G401.6 (cell line): ENCODE results near the gene ZNRF3.
"Not testable (repeated sequence)": the region's sequence is repeated elsewhere in the genome, so short reads cannot be mapped to it uniquely, and the experiment has no call there.

Experiments used
- FAIRE-seq: peaks from 2 replicates; lab custom pipeline; 2012; peaks lifted over from hg19 to GRCh38; lab: Jason Lieb, UNC

Gene ZNRF3

DNA sequence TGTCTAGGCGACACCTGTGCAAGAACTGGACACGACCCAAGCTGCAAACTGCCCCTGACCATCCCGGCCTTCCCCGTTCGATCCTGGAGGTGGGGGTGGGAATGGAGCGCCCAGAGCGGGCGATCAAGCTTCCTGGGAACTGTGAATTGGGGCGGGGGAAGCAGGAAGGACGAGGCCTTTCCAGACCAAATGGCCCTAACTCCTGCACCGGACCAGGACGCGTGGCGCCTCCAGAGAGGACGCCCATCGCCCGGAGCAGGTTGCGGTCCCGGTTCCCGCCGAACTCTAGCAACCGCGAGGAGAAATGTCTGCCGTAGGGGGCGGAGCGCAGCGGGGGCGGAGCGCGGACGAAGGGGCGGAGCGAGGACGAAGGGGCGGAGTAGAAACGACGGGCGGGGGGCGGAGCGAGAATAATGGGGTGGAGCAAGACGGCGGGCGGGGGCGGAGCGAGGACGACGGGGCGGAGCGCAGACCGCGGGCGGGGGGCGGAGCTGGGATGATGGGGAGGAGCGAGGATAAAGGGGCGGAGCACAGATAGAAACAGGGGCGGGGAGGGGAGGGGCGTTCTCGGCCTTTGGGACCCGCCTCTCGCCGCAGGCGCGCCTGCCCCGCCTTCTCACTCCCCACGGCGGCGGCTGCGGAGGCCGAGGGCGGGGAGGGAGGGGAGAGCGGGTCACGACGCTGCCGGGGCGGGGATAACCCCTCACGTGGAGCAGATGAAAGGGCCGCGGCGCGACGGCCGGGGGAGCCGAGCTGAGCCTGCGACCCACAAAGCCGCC lies at the start of gene ZNRF3:
ZNRF3 (plus strand) TSS at position 695 of the 779 bp plus-strand sequence. CDS start 195 bp downstream, outside the sequence.
- peak; percentile 78 for FAIRE-seq

DNA sequence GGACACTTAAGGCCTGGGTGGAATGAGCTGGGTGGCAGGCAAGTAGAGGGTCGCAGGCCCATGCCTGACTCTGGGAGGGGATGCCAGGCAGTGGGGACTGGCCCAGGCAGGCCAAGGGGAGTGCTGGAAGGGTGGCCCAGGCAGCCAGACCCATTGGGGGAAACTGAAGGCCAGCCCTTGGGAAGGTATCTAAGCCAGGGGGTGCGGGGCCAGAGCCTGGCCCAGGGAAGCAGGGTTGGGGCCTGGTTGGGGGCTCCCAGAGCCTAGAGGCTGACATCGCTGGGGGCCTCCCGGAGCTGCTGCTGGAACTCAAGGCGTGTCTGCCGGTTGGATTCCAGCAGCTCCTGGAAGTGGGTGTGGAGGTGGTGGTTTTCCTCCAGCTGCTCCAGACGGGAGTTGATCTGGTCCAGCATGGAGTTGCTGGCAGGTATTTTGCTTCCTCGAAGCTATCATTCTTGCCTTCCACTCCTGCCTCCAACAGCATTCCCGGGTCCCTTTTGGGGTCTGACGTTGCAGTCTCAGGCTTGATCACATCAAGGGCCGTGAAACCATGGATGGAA lies 47.7 kb upstream of the ZNRF3 start:
- FAIRE-seq = no peak

DNA sequence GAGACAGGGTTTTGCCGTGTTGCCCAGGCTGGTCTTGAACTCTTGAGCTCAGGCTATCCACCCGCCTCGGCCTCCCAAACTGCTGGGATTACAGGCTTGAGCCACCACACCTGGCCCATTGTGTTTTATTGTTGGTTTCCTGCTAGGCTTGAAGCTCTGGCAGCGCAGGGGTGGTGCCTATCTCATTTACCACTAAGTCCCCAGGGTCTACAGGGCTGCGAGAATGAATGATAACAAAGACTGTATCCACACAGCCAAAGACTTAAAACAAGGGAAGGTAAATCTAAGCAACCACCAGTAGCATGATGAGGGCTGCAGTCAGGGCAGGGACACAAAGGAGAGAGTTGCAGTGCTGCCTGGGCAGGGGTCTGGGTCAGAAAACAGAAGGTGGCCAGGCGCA lies 45.7 kb upstream of the ZNRF3 start:
- no peak for FAIRE-seq

DNA sequence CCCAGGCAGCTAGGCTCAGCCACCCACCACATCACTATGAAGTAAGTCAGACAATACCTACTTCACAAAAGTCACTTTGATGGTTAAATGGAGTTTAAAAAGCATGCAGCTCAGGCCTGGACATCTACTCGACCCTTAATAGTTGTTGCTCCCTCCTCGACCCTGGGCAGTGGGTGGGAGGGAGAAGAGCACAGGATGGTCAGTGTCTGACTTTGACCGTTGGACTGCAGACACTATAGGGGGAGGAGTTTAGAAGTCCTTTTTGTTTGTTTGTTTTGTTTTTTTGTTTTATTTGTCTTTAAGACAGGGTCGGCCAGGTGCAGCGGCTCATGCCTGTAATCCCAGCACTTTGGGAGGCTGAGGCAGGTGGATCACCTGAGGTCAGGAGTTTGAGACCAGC lies 44.4 kb upstream of the ZNRF3 start:
- no peak for FAIRE-seq

DNA sequence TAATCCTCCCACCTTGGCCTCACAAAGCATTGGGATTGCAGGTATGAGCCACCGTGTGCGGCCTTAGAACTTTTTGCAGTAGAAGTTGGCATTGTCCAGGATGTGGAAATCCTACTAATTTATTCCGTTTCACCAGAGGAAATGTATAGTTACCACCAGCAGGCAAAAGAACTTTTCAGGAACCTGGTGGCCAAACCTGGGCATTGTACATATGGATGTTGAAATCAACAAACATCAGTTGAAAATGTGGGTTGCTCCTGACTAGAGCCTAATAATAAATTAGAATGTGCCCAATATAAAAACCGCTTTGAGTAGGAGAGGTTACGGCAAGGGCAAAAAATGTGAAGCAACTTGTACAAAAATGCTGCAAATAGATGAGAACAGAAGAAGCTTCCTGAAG lies 42.3 kb upstream of the ZNRF3 start:
- no peak for FAIRE-seq

DNA sequence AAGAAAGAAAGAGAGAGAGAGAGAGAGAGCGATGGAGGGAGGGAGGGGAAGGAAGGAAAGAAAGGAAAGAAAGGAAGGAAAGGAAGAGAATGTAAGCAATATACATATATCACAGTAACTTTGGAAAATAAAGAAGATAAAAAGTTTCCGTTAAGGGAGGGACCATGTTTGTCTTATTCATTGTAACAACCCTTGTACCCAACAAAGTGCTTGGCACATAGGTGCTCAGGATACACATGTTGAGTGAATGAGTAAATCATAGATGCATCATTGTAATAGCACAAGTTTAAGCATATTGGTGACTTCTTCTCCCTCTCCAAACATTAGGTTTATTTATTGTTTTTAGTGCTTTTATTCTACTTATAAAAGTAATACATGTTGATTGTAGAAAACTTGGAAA lies 39.7 kb upstream of the ZNRF3 start:
- FAIRE-seq = no peak

DNA sequence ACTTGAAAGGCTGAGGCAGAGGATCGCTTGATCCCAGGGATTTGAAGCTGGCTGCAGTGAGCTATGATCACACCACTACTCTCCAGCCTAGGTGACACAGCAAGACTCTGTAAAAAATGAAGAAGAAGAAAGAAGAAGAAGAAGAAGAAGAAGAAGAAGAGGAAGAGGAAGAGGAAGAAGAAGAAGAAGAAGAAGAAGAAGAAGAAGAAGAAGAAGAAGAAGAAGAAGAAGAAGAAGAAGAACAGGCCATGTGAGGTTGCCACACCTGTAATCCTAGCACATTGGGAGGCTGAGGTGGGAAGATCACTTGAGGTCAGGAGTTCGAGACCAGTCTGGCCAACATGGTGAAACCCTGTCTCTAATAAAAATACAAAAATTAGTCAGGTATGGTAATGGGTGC lies 39.1 kb upstream of the ZNRF3 start:
- FAIRE-seq = not testable (repeated sequence)

DNA sequence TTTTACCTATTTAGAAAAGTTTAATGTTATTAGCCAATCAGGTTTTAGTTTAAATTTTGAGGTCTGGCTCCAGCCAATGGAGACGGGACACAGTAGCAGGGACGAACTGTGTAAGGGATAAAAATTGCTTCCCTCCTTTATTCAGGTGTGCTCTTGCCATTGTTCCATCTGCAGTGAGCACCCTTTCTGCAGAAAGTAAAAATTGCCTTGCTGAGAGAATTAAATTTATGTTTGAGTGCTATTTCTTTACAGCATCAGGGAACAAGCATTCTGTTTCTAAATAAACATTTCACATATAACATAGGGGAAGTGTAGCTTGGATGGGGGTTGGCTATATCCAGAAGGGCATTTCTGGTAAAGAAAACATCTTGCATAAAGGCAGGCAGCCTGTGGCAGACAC lies 36.4 kb upstream of the ZNRF3 start:
- no peak for FAIRE-seq

DNA sequence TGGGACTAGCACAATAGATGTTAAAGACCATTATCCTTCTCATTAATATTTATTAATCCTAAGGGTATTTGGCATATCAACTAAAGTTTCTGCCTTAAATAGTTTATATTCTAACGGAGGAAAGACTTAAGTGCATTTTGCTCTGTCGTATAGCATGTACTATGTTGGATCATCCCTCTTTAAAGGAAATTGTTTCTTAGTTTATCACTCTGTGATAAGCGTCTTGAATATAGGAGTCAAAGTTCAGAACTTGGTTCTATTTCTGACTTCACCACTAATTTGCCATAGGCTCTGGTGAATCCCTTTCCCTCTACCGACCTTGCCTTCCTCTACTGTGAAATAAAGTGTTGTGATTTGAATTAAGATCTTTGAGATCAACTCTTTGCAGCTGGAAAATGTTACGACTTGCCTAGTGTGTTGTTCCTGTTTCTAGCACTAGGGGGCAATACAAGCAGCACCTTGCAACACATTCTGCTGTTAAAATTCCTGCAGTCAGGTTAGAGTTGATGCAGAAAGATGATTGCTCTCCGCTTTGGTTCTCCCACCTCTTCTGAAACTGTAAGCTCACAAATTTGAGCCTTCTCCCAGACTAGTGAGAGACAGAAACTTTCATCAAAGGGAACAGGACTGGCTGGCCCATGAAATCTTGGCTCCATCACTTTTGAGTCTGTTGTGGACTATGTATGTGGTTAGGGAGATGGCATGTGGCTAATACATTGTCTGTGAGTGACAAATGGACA lies 27.8 kb upstream of the ZNRF3 start:
- FAIRE-seq = peak; percentile 93

DNA sequence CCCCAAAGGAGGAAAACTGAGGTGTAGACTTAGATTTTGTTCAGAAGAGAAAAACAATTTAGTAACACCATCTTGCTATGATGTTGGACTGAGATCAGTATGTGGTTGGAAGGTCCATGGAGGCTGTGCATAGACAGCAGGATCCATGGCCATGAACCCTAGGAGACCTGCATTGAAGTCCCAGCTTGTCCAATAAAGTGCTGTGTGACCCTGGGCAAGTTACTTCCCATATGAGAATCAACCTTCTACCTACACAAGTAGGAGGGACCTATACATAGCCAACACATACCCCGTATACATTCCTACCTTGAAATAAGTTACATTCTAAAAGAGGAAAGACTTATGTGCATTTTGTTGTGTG lies 27.3 kb upstream of the ZNRF3 start:
- FAIRE-seq = no peak

DNA sequence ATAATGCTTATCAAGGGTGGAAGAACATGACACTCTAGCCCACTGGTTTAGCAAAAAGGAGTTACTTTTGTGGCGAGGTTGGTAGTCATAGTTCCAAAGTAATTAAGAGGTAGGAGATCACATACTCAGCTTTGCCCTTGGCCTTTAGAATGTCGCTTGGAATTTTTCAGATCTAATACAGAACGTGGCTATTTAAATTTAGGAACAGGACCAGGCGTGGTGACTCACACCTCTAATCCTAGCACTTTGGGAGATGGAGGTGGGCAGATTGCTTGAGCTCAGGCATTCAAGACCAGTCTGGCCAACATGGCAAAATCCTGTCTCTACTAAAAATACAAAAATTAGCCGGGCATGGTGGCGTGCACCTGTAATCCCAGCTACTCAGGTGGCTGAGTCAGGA lies 26.1 kb upstream of the ZNRF3 start:
- no peak for FAIRE-seq

DNA sequence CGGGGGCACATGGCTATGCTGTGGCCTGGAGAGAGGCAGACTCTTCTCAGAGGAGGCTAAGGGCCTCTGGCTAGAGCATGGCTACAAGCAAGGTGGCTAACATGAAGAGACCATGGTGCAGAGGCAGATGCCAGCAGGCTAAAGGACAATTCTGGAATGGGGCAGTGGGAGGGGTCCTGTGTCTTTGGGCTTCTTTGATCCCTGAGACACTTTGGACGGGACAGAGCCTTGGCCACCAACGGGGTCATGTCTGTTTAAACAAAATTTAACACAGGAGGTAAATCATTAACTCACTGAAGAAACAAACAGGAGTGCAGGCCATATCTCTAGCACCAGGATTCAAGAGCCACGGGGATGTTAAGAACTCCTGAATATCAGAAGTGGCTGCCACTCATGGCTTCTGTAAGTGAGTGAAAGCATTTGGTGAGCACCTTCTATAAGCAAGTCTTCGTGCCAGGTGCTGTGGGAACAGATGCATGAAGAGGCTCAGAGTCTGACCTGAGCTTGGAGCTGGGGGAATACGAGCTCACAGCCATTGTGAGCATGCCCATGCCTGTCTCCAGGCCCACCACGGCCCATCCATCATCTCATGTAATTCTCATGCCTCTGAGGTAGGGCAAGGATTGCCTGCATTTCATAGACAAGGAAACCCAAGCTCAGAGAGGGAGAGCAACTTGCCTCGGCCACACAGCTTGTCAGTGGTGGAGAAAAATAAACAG lies 18.3 kb upstream of the ZNRF3 start:
- no peak for FAIRE-seq

DNA sequence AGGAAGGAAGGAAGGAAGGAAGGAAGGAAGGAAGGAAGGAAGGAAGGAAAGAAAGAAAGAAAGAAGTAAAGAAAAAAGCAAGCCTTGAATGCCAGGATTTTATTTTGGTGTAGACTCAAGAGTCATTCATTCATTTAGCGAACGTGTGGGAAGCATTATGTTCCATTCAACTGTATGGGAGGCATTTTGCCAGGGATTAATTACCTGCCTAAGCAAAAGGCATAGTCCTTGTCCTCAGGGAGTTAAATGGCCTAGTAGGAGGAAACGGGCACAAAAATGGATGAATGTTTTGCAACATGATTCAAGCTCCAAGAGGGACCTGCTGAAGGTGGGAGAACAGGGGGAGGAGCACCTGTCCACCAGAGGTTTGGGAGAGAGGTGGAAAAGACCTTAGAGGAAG lies 16.2 kb upstream of the ZNRF3 start:
- no peak for FAIRE-seq

DNA sequence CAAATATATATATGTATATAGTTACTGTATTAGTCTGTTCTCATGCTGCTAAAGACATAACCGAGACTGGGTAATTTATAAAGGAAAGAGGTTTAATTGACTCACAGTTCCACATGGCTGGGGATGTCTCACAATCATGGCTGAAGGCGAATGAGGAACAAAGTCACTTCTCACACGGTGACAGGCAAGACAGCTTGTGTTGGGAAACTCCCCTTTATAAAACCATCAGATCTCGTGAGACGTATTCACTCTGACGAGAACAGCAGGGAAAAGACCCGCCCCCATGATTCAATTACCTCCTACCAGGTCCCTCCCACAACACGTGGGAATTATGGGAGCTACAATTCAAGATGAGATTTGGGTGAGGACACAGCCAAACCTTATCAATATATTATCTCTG lies 15.0 kb upstream of the ZNRF3 start:
- FAIRE-seq = not testable (repeated sequence)

DNA sequence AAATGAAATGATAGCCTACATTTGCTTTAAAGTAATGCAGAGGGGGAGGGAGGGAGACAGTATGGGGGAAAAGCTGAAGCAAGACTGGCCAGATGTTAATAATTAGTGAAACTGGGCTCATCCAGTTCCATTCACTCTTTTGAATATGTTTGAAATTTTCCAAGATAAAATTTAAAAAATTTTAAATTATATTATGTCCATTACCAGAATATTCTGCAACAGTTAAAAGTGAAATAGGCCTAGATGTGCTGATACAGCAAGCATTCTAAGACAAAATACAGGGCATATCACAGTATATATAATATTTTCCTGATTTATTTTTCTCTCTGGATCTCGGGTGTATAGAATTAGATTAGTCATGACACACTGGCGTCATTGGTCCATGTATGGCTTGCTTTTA lies 13.6 kb upstream of the ZNRF3 start:
- FAIRE-seq = no peak

DNA sequence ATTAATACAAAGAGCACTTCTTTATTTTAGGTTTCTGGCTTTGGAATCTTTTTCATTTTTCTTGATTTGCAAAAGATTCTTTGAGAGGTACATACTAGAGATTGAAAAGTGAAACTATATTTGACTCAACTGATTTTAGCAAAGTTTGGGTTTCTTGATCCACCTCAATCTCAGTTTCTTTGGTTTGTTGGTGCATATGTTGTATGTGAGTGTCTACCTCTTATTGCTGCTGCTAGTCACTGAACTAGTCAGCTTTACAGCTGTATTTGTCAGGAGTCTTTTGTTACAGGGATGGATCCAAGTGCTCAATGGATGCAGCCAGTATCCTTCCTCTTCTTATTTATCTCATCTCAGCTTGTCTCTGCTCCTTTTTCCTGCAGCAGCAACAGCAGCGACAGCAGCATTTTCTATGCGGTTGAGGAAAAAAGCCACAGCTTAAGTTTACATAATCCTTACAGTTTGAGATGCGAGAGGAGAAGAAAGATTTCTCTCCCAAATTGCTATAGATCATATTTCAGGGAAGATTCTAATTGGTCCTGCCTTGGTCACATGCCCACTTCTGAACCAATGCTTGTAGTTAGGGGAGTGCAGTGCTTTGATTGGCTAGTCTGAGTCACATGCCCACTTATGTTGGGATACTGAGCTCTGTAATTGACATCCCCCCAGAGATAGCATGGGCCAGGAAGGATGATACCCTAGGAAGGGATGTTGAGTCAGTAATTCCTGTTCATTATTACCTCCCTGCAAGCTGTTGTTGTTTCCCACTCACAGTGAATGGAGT lies 10.0 kb upstream of the ZNRF3 start:
- FAIRE-seq = no peak

DNA sequence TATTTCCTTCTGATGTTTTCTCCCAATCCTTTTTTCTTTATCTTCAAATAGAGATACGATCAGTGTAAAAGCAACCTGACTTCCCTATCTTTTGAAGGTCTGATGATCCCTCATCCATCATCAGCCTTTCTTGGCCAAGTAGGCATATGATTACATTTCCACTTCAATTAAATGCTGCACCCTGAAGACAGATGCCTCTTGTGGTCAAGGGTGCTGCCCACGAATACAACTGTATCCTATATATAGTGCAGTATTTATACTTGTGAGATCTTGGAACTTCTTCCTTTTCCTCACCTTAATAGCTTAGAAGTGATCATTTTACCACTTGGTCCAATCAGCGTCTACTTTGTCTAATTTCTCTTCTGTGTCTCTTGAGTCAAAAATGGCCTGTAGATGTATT lies 9.3 kb upstream of the ZNRF3 start:
- FAIRE-seq = no peak

DNA sequence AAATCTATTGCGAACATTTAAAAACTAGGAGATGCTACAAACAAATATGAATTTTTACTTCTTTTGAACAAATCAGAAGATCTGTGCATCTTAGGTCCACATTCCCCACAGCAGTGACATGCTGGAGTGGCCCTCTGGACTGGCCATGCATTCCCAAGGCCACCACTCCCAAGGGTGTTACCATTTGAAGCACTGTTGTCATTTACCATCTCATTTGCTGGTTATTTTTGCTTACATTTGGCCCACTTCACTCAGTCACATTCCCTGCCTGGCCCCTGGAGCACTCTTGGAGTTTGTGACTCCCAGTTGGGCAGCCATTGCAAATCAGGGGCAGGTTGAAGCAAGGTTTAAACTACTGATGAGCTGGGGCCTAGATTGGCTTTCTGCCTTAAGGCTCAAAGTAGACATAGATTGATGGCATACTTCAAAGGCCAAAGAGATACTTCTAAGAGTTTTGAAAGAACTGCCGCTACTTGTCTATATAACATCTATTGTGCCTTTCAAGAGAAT lies 8.5 kb upstream of the ZNRF3 start:
- no peak for FAIRE-seq

DNA sequence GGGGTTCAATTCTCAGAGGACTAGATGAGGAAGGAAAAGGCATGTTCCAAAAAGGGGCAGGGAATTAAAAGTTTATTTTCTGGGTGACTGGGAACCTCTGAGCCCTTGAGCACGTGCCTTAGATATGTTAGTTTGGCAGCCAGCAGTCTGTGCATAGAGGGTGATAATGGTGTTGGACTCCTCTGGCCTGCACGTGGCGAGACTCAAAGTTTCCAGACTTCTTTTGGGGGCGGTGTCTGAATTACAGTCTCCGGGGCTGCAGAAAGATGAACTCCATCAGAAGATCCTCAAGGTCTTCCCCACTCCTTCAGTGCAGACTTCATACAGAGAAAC lies 861 bp upstream of the ZNRF3 start:
- FAIRE-seq = no peak

DNA sequence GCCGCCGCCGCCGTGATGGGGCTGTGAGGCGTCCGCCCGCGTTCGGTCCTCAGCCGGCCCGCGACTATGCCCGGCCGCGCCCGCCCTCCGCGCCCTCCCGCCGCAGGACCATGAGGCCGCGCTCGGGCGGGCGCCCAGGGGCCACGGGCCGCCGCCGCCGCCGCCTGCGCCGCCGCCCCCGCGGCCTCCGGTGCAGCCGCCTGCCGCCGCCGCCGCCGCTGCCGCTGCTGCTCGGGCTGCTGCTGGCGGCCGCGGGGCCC lies 215 bp downstream of the ZNRF3 start:
- no peak for FAIRE-seq

DNA sequence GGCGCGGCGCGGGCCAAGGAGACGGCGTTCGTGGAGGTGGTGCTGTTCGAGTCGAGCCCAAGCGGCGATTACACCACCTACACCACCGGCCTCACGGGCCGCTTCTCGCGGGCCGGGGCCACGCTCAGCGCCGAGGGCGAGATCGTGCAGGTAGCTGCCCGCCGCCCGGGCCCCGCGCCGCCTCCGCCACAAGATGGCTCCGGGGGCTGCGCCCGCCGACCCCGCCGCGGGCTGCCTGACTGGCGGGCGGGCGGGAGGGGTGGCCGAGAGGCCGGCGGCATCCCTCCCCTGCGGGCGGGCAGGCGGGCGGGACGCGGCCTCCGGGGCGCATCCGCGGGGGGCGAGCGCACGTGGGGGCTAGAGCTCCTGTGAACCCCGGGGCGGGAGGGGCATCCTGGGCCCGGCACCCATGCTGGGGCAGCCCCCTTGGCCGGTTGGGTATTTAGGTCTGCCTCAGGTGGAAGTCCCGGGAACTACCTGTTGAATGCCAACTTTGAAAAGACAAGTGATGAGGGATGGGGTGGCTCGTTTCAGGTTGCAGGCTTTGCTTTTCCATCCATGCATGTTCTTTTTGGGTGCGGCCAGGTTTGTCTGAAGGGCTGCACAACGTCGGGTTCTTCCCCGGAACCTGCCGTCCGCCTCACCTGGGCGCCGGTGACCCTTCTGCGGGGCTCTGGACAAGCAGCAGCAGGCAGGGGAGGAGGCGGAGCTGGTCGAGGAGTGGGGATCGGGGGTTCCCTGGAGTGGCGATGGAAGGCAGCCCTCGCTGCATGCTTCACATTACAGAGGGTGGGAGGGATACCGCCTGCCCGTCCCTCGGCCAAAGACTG lies 760 bp downstream of the ZNRF3 start:
- FAIRE-seq = no peak
